GM19324 (cell line): ENCODE results near the gene OR2L5.

ENCODE experiments used
- ATAC-seq: cut with Tn5 transposase; IDR thresholded peaks from one replicate; pipeline ENCODE4 v1.9.1; 2021; ENCODE audit warnings: mild to moderate bottlenecking, moderate library complexity; ENCODE audit not compliant: unreplicated experiment, low FRiP score

Gene OR2L5

GRCh38 chr1:248013229-248013710 lies at the start of gene OR2L5:
OR2L5 (plus strand) TSS chr1:248013660; CDS start chr1:248021948, 8,288 bp downstream.
- no peak for ATAC-seq

GRCh38 chr1:247964933-247965332 lies 48.5 kb upstream of the OR2L5 start, which contains the start of gene OR2AK2:
OR2AK2 (plus strand) TSS chr1:247965233; CDS start chr1:247965377, 144 bp downstream.
- ATAC-seq: no peak

- ATAC-seq: no peak
Measured at GRCh38 chr1:247966532-247967204, 46.8 kb upstream of the OR2L5 start.

GRCh38 chr1:247992986-247993385 lies 20.5 kb upstream of the OR2L5 start:
- ATAC-seq: no peak

- ATAC-seq: no peak
Measured at GRCh38 chr1:247998811-247999210, 14.6 kb upstream of the OR2L5 start.

- ATAC-seq: no peak
Measured at GRCh38 chr1:248000169-248000568, 13.3 kb upstream of the OR2L5 start.

- ATAC-seq: no peak
Measured at GRCh38 chr1:248007778-248008177, 5.7 kb upstream of the OR2L5 start.

- ATAC-seq: no peak
Measured at GRCh38 chr1:248009681-248010080, 3.8 kb upstream of the OR2L5 start.

GRCh38 chr1:248015803-248016202 lies 2.3 kb downstream of the OR2L5 start:
- no peak for ATAC-seq

GRCh38 chr1:248029770-248030169 lies 16.3 kb downstream of the OR2L5 start, which contains the start of gene OR2L2:
OR2L2 (plus strand) TSS chr1:248030070; CDS start chr1:248038268, 8,198 bp downstream.
- ATAC-seq: no peak

- ATAC-seq: no peak
Measured at GRCh38 chr1:248045209-248045608, 31.7 kb downstream of the OR2L5 start.

- no peak for ATAC-seq
Measured at GRCh38 chr1:248046536-248046935, 33.1 kb downstream of the OR2L5 start, which contains the start of gene OR2L3. OR2L3 (plus strand) TSS chr1:248046836; CDS start chr1:248060682, 13,846 bp downstream.

GRCh38 chr1:248047008-248047407 lies 33.5 kb downstream of the OR2L5 start:
- ATAC-seq: no peak

- ATAC-seq: no peak
Measured at GRCh38 chr1:248054671-248055070, 41.2 kb downstream of the OR2L5 start.

- no peak for ATAC-seq
Measured at GRCh38 chr1:248055261-248055660, 41.8 kb downstream of the OR2L5 start.

GRCh38 chr1:248065071-248065470 lies 51.6 kb downstream of the OR2L5 start:
- no peak for ATAC-seq

GRCh38 chr1:248065604-248066003 lies 52.1 kb downstream of the OR2L5 start:
- no peak for ATAC-seq
